Liver (tissue), 9 donors: ENCODE data around the gene KRTAP10-2. TPM values are rescaled to one million over a fixed set of nuclear protein-coding genes. Genes with fewer than 3 reads are reported as not detected.

Source experiments
- DNase-seq: peaks from one replicate; pipeline ENCODE4 v3.0.0-alpha.2; 2017; ENCODE audit warnings: low spot score
- H3K27ac ChIP-seq, 2 donors: one replicate each; pipeline ENCODE4 v1.7.0; 2013; ENCODE audit warnings: inconsistent platforms in 2 of 2, low read length in 2 of 2, control low read depth in 1 of 2, low read depth in 1 of 2, mild to moderate bottlenecking in 1 of 2
- H3K27me3 ChIP-seq, 4 donors: one replicate each; pipeline versions ENCODE4 v1.6.1 to v1.7.0; 2013; ENCODE audit warnings: low read length in 3 of 4, inconsistent platforms in 1 of 4, mild to moderate bottlenecking in 1 of 4, moderate library complexity in 1 of 4; ENCODE audit not compliant: control insufficient read depth in 4 of 4, insufficient read depth in 4 of 4
- H3K36me3 ChIP-seq, 4 donors: one replicate each; pipeline versions ENCODE4 v1.6.1 to v1.7.0; 2013; ENCODE audit warnings: low read length in 3 of 4, mild to moderate bottlenecking in 3 of 4, low read depth in 1 of 4, moderate library complexity in 1 of 4; ENCODE audit not compliant: control insufficient read depth in 4 of 4, insufficient read depth in 3 of 4
- H3K4me1 ChIP-seq, 4 donors: one replicate each; pipeline versions ENCODE4 v1.6.1 to v1.7.0; 2013; ENCODE audit warnings: low read length in 3 of 4, mild to moderate bottlenecking in 3 of 4, moderate library complexity in 1 of 4; ENCODE audit not compliant: control insufficient read depth in 4 of 4, insufficient read depth in 4 of 4
- H3K4me3 ChIP-seq, 3 donors: one replicate each; pipeline versions ENCODE4 v1.6.1 to v1.7.0; 2013; ENCODE audit warnings: low read length in 3 of 3, control low read depth in 1 of 3, low read depth in 1 of 3, mild to moderate bottlenecking in 1 of 3
- H3K9ac ChIP-seq, 2 donors: one replicate each; pipeline ENCODE4 v1.7.0; 2013; ENCODE audit warnings: low read length in 2 of 2, mild to moderate bottlenecking in 2 of 2, moderate library complexity in 2 of 2, control low read depth in 1 of 2, low read depth in 1 of 2
- H3K9me3 ChIP-seq, 4 donors: one replicate each; pipeline versions ENCODE4 v1.6.1 to v1.7.0; 2013; ENCODE audit warnings: low read length in 3 of 4; ENCODE audit not compliant: control insufficient read depth in 4 of 4
- ATF3 ChIP-seq: IDR thresholded peaks from 2 replicates; pipeline ENCODE4 v1.6.1; 2016; ENCODE audit warnings: antibody characterized with exemption
- CTCF ChIP-seq: fragments of 150-350 bp; IDR thresholded peaks from 2 replicates; pipeline ENCODE4 v1.5.1; 2017; ENCODE audit warnings: improper control_type of control experiment, low read depth, low read length; ENCODE audit not compliant: missing input control
- EGR1 ChIP-seq, 2 donors: IDR thresholded peaks; 2 replicates each; pipeline ENCODE4 v1.6.1; 2016 to 2018; ENCODE audit warnings: antibody characterized with exemption in 2 of 2, low read depth in 2 of 2
- FOXA1 ChIP-seq: IDR thresholded peaks from 2 replicates; pipeline ENCODE4 v1.6.1; 2016; ENCODE audit warnings: antibody characterized with exemption
- FOXA2 ChIP-seq: IDR thresholded peaks from 2 replicates; pipeline ENCODE4 v1.6.1; 2016; ENCODE audit warnings: antibody characterized with exemption
- GABPA ChIP-seq, 2 donors: IDR thresholded peaks in 1 of 2; conservative IDR thresholded peaks in 1 of 2; 2 replicates each; pipeline ENCODE4 v1.6.1; 2016; ENCODE audit warnings: antibody characterized with exemption in 2 of 2, mild to moderate bottlenecking in 1 of 2, moderate library complexity in 1 of 2
- HNF4A ChIP-seq, 2 donors: conservative IDR thresholded peaks; 2 replicates each; pipeline ENCODE4 v1.6.1; 2016; ENCODE audit warnings: antibody characterized with exemption in 2 of 2, mild to moderate bottlenecking in 2 of 2
- HNF4G ChIP-seq: IDR thresholded peaks from 2 replicates; pipeline ENCODE4 v1.6.1; 2016; ENCODE audit warnings: antibody characterized with exemption
- JUND ChIP-seq, 2 donors: IDR thresholded peaks; 2 replicates each; pipeline ENCODE4 v1.6.1; 2016; ENCODE audit warnings: antibody characterized with exemption in 2 of 2
- MAX ChIP-seq: IDR thresholded peaks from 2 replicates; pipeline ENCODE4 v1.6.1; 2016; ENCODE audit warnings: antibody characterized with exemption
- NR2F2 ChIP-seq: IDR thresholded peaks from 2 replicates; pipeline ENCODE4 v1.6.1; 2016; ENCODE audit warnings: antibody characterized with exemption
- RAD21 ChIP-seq, 2 donors: IDR thresholded peaks; 2 replicates each; pipeline ENCODE4 v1.6.1; 2016; ENCODE audit warnings: antibody characterized with exemption in 2 of 2, mild to moderate bottlenecking in 2 of 2
- REST ChIP-seq: IDR thresholded peaks from 2 replicates; pipeline ENCODE4 v1.6.1; 2016; ENCODE audit warnings: antibody characterized with exemption, mild to moderate bottlenecking
- RXRA ChIP-seq, 2 donors: IDR thresholded peaks; 2 replicates each; pipeline ENCODE4 v1.6.1; 2017 to 2018; ENCODE audit warnings: antibody characterized with exemption in 2 of 2, mild to moderate bottlenecking in 1 of 2
- SP1 ChIP-seq: IDR thresholded peaks from 2 replicates; pipeline ENCODE4 v1.6.1; 2018; ENCODE audit warnings: antibody characterized with exemption, mild to moderate bottlenecking
- TAF1 ChIP-seq: conservative IDR thresholded peaks from 2 replicates; pipeline ENCODE4 v1.6.1; 2016; ENCODE audit warnings: antibody characterized with exemption, mild to moderate bottlenecking
- YY1 ChIP-seq: IDR thresholded peaks from 2 replicates; pipeline ENCODE4 v1.6.1; 2016; ENCODE audit warnings: antibody characterized with exemption, mild to moderate bottlenecking
- ZBTB33 ChIP-seq: IDR thresholded peaks from 2 replicates; pipeline ENCODE4 v1.6.1; 2016; ENCODE audit warnings: antibody characterized with exemption
- WGBS: extraction: QIAGEN DNeasy Blood & Tissue Kit; methylation state at CpG from one replicate; pipeline ENCODE4 v1.1.7; 2013; 5-methylcytosine and 5-hydroxymethylcytosine counted together
- polyA plus RNA-seq, 2 donors: library from polyadenylated mRNA; stranded (reverse) in 1 of 2; unstranded in 1 of 2; fragments of 200-250 nt in 1 of 2; fragments of >200 nt in 1 of 2; fragmentation: Nextera tagmentation in 1 of 2; extraction: Ambion mirVana in 1 of 2; gene quantifications; one replicate each; pipeline versions ENCODE4 v1.2.1 to v1.2.3, GENCODE V29; 2013 to 2015
- total RNA-seq, 2 donors: library from RNA; depleted of rRNA; stranded (reverse); fragments of >200 nt; gene quantifications; one replicate each; pipeline ENCODE4 v1.2.3, GENCODE V29; 2014
- donor health status: healthy.
- donor health status: healthy.
- donor health status: healthy.
- donor health status: healthy.
- donor health status: healthy.

The KRTAP10-2 gene
- total and polyA plus RNA-seq, 4 donors = not detected

GRCh38 chr21:44522753-44523204 is 28.5 kb downstream of the KRTAP10-2 start:
- no peaks in the 10 kb centered on the region for H3K27me3 ChIP-seq
- peaks cover 0 to 4% (median under 1%) of the 10 kb centered on the region in 4 donors for H3K4me1 ChIP-seq
- no peaks in the 10 kb centered on the region for H3K9me3 ChIP-seq
- H3K27ac ChIP-seq = no peak overlapping the region
- TF ChIP-seq GABPA (IDR thresholded peaks at IDR 0.05 in 1 of 2, conservative IDR thresholded peaks at IDR 0.05 in 1 of 2) (no peak), FOXA2 (no peak), RXRA (IDR thresholded peaks at IDR 0.05) (no peak), REST (no peak), MAX (no peak), HNF4A (conservative IDR thresholded peaks at IDR 0.05) (no peak), JUND (IDR thresholded peaks at IDR 0.05) (no peak), ZBTB33 (no peak), TAF1 (no peak), RAD21 (IDR thresholded peaks at IDR 0.05) (no peak), FOXA1 (no peak), CTCF (no peak), SP1 (no peak), EGR1 (IDR thresholded peaks at IDR 0.05; ENCODE audit: low read depth in 2 of 2) (no peak), NR2F2 (no peak), YY1 (no peak), HNF4G (no peak), ATF3 (no peak)
- H3K4me3 ChIP-seq = no peak overlapping the region
- no peaks in the 10 kb centered on the region for H3K36me3 ChIP-seq
- no peak overlapping the region for H3K9ac ChIP-seq
- DNase-seq = no peak
- 56% methylated on average over 1 of the region's 1 CpG for WGBS
